OCI-M2 (cell line): ENCODE results near the gene MAT1A.
"Not testable (repeated sequence)": the region's sequence is repeated elsewhere in the genome, so short reads cannot be mapped to it uniquely, and the experiment has no call there.

Source experiments
- DNase-seq: peaks from one replicate; lab custom pipeline; 2025; ENCODE audit not compliant: unreplicated experiment; lab: John Stamatoyannopoulos, UW

The MAT1A gene

DNA sequence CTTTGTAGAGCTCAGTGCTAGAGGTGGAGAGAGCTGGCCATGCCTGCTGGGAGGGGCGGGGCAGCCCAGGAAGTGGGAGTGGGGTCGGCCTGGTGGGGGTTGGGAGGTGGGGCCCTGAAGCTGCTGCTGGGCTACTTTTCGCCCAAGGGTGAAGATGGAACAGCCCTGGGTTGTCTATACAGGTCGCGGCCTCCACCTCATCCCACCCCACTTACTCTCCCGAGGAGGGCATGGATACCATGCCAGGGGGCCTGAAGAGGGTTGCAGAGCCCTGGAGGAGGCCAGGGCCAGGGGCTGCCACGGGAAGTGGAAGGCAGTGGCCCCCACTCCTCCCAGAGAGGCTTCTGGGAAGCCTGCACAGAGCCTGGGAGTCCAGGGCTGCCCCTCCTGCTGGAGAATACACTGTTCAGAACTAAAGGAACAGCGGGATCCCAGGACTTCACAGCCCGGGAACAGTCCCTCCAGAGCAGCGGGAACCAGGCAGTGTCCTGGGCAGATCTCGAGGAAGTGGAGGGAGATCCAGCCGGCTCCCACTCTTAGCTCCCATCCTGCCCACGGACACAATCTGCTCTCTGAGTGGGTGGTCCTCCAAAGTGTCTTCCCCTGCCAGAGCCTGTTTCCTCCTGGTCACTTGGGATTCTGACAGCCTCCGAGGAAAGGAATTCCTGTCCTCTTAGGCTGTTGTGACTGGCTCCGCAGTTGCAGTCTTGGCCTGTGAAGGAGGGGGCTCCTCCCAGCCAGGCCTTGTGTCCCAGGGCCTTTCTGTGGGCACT, 23.5 kb downstream of the MAT1A start:
- DNase-seq, result no peak

- DNase-seq, result no peak
These were observed 25.1 kb downstream of the MAT1A start for GRCh38 chr10:80264081-80265056.

DNA sequence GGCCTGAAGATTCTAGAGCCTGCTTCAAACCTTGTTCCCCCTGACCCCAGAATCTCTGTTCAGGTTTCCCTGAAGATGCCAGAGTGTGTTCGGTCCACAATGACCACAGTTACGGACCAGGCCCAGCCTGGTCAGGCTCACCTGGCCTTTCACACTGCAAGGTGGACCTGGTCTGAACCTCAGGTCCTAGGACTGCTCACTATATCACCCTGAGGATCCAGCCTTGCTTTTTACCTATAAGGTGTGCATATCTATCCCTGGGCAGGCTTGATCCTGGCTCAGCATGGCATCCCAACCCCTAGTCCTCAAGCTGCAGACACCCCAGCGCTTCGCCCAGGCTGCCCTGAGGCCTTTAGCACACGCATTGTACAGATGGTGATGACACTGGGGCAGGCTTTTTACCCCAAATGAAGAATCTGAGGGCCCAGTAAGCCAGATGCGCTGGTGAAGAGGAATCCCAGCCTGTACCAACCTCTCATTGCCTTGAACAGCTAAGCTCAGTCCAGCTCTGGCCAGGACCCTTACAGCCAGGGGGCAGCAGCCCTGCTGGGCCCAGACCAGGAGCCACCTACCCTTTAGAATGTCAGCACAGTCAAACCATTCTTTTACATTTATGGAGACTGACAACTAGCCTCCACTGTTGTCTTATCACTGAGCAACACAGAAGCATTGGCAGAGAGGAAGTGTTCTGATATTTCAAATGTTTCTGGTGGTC, 28.0 kb downstream of the MAT1A start:
- DNase-seq, result no peak

- no peak for DNase-seq
These were observed 28.9 kb downstream of the MAT1A start for GRCh38 chr10:80260295-80261243.

- DNase-seq, result no peak
These were observed 30.0 kb downstream of the MAT1A start for GRCh38 chr10:80259405-80259871.

DNA sequence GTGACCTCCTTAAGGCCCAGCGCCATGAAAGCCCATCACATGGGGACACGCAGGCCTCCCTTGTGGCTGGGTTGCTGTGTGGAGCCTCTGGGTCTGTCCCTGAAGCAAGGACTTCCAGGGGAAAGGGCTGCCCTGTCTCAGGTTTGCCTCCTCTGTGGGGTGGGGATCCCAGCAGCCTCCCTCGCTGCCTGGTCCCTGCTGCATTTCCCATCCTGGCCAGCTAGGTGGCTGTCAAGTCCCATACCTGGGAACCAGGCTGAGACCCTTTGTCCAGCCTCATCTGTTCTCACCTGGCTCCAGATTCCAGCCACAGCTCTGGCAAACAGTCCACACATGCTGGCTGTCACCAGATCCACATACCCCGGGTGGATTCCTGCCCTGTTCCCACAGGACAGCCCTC, 32.7 kb downstream of the MAT1A start:
- not testable (repeated sequence) for DNase-seq

GRCh38 chr10:80254726-80255125, 34.7 kb downstream of the MAT1A start:
- not testable (repeated sequence) for DNase-seq

- DNase-seq, result not testable (repeated sequence)
These were observed 35.5 kb downstream of the MAT1A start for GRCh38 chr10:80253963-80254271.

DNA sequence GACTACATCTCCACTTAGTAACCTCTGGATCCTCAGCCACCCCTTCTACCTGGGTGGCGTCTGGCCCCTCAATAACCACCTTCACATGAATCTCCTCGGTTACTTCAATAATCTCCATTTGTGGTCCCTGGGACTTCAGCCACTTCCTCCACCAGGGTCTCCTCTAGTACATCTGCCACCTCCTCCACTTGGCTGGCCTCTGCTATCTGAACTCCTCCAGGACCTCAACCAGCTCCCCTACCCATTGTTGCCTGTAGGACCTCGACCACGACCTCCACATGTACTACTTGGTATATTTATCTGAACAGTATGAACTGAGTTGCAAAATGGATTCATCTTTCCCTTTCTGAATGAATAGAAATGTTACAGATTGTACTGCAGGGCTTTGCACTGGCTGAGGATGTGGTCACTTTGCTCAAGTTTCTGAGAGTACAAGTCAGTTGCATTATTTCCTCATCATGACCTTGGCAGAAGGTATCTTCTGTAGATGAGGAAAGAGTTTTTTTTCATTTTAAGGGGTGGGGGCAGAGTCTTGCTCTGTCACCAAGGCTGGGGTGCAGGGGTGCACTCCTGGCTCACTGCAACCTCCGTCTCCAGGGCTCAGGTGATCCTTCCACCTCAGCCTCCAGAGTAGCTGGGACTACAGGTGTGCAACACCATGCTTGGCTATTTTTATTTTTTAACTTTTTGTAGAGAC, 36.0 kb downstream of the MAT1A start:
- no peak for DNase-seq

DNA sequence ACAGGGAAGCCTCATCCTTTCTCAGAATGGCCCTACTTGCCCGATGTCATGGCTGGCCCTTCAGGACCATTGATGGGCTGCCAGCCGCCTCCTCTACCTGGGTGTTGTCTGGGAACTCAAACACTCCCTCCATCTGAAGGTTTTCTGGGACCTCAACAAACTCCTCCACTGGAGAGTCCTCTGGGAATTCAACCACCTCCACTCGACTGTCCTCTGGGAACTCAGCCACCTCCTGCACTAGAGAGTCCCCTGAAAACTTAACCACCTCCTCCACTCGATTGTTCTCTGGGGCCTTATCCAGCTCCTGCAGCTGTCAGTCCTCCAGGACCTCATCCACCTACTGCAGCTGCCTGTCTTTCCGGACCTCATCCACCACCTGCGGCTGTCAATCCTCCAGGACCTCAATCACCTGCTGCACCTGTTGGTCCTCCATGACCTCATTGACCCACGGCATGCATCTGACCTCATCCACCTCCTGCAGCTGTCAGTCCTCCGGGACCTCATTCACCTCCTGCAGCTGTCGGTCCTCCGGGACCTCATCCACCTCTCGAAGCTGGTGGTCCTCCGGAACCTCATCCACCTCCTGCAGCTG, 37.1 kb downstream of the MAT1A start:
- DNase-seq, result no peak

DNA sequence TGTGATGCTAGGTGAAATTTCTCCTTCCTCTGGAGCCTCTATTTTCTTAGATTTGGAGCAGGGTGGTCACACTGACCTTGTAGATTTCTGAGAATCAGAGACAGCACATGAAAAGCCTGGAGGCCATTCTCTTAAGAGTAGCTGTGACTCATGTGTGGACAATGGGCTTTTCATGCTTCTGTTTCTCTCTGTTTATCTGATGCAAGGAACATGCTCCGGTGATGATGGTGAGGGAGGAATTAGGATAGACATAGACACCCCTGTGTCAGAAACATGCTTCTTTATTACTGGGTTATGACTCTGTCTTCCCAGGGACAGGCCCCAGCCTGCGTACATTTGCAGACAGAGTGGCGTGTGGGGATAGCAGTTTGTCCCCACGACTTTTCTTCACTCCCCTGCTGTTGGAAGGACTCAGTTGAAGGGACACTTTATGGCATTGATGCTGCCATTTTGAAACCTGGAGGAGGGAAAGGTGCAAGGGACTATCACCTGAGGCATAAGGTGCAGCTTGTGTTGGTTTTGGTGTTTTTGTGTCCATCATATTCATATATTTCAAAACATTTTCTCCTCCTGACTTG, 37.7 kb downstream of the MAT1A start:
- not testable (repeated sequence) for DNase-seq

DNA sequence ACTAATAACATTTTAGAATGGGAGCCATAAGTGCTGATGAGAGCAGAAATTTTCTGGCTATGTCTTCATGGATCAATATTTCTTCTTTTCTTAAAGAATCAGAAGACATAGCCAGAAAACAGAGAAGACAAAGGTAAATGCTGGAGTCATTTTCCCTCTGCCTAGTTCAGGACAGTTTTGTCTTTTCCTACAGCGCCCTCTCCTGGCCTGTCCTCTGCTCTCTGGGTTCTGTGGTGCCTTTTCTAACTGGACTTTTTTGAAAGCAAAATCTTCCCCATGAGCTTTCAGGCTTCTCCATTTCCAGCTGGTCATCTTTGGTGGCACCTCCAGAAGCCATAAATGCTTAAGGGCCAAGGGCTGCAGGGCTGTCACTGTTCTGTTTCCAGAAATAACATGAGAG, 39.1 kb downstream of the MAT1A start:
- DNase-seq, result not testable (repeated sequence)

DNA sequence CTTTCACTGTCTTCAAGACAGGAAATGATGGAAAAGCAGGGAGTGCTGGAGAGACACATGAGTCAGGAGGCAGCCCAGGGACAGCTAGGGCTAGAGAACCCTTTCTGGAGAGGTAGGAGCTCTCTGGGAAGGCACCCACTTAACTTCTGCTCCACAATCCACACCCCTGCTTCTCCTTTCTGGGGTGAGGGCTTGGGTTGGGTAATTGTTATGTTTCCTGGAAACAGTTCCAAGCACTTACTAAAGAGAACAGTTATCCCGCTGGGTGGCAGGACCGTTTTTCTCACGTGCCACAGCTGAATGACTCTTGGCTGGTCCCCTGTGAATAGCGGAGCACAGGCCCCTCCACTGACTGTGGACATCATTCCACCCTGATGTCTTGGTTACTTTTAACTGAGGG, 39.6 kb downstream of the MAT1A start:
- not testable (repeated sequence) for DNase-seq

DNA sequence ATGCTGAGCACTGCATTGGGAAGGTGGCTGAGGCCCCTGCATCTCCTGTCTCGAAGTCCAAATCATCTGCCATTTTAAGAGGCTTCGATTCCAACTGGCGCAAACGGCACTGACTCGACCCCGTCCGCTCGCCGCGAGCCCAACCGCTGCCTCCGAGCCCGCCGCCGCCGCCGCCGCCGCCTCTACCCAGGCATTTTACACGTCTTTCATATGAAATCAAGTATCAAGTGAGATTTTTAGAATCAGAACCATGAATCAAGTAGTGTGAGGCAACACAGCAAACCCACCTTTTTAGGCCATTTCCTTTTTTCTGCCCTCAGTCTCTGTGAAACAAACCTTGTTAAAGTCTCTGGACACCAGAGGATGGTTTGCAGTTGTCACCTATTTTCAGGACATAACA, 41.8 kb downstream of the MAT1A start:
- DNase-seq, result not testable (repeated sequence)

DNA sequence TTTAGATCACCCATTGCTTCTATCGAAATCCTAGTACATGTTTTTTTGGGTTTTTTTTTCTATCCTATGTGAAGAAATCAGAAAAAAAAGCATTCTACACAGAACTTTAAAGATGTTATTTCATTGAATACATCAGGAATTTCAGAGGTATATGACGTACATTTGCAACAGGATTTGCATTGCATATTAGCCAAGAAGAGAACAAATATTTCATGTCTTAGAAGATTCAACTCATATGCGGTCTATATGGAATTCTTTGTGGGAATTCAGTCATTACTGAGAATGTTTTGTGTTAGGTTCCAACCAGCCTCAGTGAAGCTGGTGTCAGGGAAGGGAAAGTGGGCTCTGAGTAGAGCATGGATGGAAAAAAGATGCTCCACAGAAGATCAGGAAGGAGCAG, 45.1 kb downstream of the MAT1A start:
- DNase-seq, result not testable (repeated sequence)

GRCh38 chr10:80242341-80242740, 47.1 kb downstream of the MAT1A start:
- DNase-seq, result not testable (repeated sequence)

- not testable (repeated sequence) for DNase-seq
These were observed 53.0 kb downstream of the MAT1A start for GRCh38 chr10:80236457-80236856.

- not testable (repeated sequence) for DNase-seq
These were observed 54.9 kb downstream of the MAT1A start for GRCh38 chr10:80234331-80235235.
